ENCODE results near the gene BLOC1S6. TPM values are rescaled to one million over a fixed set of nuclear protein-coding genes. Genes with fewer than 3 reads are reported as not detected.

Gene BLOC1S6
- total RNA-seq, 1 donor from 2014 or later, result 50.2 TPM

DNA sequence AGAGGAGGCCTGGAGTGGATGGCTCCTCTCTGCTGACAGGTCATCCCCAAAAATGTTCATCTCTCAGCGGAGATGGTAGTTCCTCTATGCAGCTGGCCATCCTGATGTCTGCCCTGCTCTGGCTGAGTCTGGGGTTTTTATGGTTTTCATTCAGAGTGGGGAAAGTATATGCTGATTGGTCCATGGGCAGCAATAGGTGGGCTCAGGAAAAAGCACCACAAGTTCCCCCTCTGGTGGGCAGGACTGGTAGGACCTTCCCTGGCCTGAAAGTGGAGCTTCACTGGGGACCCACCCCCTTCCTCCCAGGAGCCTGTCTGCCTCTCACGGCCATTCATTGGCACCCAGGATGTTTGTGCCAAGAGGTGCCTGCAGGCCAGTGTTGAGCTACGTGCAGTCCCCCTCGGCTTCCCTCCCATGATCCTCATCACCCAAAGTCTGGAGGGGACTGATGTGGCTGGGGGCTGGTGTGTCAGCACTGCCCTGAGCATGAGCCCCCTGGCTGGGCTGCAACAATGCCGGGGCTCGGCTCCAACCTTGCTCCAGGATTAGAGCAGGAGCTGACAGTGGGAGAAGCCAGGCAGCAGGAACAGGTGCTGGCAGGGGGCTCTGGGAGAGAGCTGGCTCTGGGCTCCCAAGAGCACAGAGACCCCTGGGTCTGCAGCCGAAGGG, 13.1 kb upstream of the BLOC1S6 start:
- no peaks in the 10 kb centered on the region for H3K4me1 Mint-ChIP-seq (ENCODE audit: low read depth)
- H3K9me3 Mint-ChIP-seq, result no peaks in the 10 kb centered on the region
- intact Hi-C loops (cut with micrococcal nuclease), result no loop called here
- no peak overlapping the region for H3K4me3 Mint-ChIP-seq (ENCODE audit: low read depth)
- DNase-seq (ENCODE audit: low spot score), result no peak
- peaks cover 40% of the 10 kb centered on the region for H3K27me3 Mint-ChIP-seq (ENCODE audit: low read depth)
- H3K27ac Mint-ChIP-seq, result no peak overlapping the region
- H3K36me3 Mint-ChIP-seq (ENCODE audit: low read depth), result no peaks in the 10 kb centered on the region

DNA sequence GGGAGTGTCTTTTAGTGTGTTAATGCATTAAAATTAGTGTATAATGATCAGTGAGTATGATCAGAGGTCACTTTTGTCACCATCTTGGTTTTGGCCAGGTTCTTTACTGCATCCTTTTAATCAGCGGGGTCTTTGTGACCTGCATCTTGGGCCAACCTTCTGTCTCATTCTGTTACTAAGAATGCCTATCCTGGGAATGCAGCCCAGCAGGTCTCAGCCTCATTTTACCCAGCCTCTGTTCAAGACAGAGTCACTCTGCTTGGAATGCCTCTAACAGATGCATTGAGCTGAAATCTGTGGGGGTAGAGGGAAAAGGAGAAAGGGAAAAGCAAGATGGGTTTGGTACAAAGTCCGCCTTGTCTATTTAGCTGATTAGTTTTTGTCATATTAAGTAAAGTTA, 5.3 kb upstream of the BLOC1S6 start:
- H3K36me3 Mint-ChIP-seq (ENCODE audit: low read depth), result no peaks in the 10 kb centered on the region
- DNase-seq (ENCODE audit: low spot score), result no peak
- no peak overlapping the region for H3K4me3 Mint-ChIP-seq (ENCODE audit: low read depth)
- H3K27ac Mint-ChIP-seq, result no peak overlapping the region
- peaks cover 14% of the 10 kb centered on the region for H3K27me3 Mint-ChIP-seq (ENCODE audit: low read depth)
- peaks cover 9% of the 10 kb centered on the region for H3K4me1 Mint-ChIP-seq (ENCODE audit: low read depth)
- no peaks in the 10 kb centered on the region for H3K9me3 Mint-ChIP-seq
- intact Hi-C loops (cut with micrococcal nuclease), result no loop called here

DNA sequence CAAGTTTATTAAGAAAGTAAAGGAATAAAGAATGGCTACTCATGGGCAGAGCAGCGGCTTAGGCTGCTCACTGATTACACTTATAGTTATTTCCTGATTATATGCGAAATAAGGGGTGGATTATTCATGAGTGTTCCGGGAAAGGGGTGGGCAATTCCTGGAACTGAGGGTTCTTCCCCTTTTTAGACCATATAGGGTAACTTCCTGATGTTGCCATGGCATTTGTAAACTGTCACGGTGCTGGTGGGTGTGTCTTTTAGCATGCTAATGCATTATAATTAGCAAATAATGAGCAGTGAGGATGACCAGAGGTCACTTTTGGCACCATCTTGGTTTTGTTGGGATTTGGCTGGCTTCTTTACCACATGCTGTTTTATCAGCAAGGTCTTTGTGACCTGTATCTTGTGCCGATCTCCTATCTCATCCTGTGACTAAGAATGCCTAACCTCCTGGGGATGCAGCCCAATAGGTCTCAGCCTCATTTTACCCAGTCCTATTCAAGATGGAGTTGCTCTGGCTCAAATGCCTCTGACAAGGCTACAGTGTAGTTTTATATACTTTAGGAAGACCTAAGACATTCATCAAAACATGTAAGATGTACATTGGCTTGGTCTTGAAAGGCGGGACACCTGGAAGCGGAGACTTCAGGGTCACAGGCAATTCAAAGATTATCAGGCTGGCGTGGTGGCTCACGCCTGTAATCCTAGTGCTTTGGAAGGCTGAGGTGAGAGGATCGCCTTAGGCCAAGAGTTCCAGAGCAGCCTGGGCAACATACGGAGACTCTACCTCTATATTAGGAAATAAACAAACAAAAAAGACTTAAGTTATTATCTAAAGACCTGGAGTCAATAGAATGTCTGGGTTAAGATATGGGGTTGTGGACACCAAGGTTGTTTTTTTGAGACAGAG, 3.2 kb upstream of the BLOC1S6 start:
- DNase-seq (ENCODE audit: low spot score), result no peak
- H3K9me3 Mint-ChIP-seq, result no peaks in the 10 kb centered on the region
- intact Hi-C loops (cut with micrococcal nuclease), result no loop called here
- H3K27me3 Mint-ChIP-seq (ENCODE audit: low read depth), result peaks cover 10% of the 10 kb centered on the region
- no peak overlapping the region for H3K4me3 Mint-ChIP-seq (ENCODE audit: low read depth)
- H3K4me1 Mint-ChIP-seq (ENCODE audit: low read depth), result peaks cover 18% of the 10 kb centered on the region
- peaks cover 4% of the 10 kb centered on the region for H3K36me3 Mint-ChIP-seq (ENCODE audit: low read depth)
- H3K27ac Mint-ChIP-seq, result no peak overlapping the region

DNA sequence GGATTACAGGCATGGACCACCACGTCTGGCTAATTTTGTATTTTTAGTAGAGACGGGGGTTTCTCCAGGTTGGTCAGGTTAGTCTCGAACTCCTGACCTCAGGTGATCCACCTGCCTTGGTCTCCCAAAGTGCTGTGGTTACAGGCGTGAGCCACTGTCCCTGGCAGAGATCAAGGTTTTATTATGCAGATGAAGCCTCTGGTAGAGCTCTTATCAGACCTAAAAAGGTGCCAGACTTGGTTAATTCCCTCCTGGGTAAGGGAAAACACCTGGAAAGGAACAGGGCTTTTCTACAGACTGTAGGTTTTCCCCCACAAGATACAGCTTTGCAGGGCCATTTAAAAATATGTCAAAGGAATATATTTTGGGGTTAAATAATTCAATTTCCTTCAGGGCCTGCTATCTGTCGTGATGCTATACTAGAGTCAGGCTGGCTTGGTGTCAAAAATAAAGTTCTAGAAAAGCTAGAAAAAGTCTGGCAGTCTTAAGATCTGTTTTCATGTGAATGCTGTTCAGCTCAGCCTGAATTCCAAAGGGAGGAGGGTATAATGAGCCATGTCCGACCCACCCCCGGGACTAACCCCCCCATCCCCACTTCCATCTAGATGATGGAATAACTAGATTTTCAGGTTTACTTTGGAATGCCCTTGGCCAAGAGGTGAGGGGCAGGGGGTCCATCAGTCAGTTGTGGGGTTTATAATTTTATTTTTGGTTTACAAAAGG, 1.9 kb upstream of the BLOC1S6 start:
- Mint-ChIP-seq H3K27ac (no peak overlapping the region), H3K4me3 (ENCODE audit: low read depth) (peak overlapping the region; percentile 28), H3K36me3 (ENCODE audit: low read depth) (peaks cover 4% of the 10 kb centered on the region), H3K4me1 (ENCODE audit: low read depth) (peaks cover 23% of the 10 kb centered on the region), H3K27me3 (ENCODE audit: low read depth) (peaks cover 3% of the 10 kb centered on the region), H3K9me3 (no peaks in the 10 kb centered on the region)
- intact Hi-C loops (cut with micrococcal nuclease), result no loop called here
- no peak for DNase-seq (ENCODE audit: low spot score)

DNA sequence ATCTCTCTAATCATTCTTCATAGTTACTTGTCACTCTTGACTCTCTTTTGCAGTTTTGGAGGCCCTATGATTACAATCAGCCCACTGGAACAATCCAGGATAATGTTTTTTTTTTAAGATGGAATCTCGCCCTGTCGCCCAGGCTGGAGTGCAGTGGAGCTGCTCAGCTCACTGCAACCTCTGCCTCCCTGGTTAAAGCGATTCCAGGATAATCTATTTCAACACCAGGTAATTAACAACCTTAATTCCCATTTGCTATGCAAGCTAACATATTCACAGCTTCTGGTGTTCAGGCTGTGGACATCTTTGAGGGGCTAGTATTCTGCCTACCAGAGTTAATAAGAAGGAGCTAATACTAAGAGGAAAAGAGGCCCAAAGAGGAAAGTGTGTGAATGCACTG, 1.1 kb upstream of the BLOC1S6 start:
- Mint-ChIP-seq H3K9me3 (no peaks in the 10 kb centered on the region), H3K4me3 (ENCODE audit: low read depth) (peak overlapping the region; percentile 98), H3K27me3 (ENCODE audit: low read depth) (peaks cover 3% of the 10 kb centered on the region), H3K27ac (peak overlapping the region; percentile 100), H3K36me3 (ENCODE audit: low read depth) (peaks cover 4% of the 10 kb centered on the region), H3K4me1 (ENCODE audit: low read depth) (peaks cover 23% of the 10 kb centered on the region)
- intact Hi-C loops (cut with micrococcal nuclease), result loop anchor here (2.0 kb wide), 1 partner anchor 27 kb away; no protein-coding TSS in a partner anchor
- DNase-seq (ENCODE audit: low spot score), result no peak

DNA sequence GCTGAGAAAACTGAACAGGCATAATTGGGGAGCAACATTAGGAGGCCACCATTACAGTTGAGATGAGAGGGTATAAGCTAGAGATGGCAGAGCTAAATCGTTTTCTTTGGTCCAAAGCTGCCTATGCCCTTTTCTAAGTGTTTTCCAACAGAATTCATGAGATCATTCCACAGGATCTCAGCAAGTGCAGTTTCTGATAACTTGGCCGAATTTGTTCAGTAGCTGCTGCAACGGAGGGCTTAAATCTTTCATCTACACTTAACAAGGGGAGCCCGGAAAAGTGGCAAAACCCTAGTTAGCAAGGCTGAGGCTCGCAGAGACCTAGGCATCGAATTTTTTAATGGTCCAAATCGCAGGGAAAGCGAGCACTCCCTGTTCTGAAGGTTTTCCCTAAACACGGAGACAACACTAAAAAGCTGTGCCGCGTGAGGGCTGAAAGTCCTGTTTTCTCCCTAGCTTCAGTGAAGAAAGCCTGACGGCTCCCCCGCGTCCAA, 531 bp upstream of the BLOC1S6 start:
- peaks cover 26% of the 10 kb centered on the region for H3K4me1 Mint-ChIP-seq (ENCODE audit: low read depth)
- peaks cover 4% of the 10 kb centered on the region for H3K36me3 Mint-ChIP-seq (ENCODE audit: low read depth)
- intact Hi-C loops (cut with micrococcal nuclease), result loop anchor here (1.0 to 2.0 kb wide), 2 partner anchors 26 to 129 kb away; no protein-coding TSS in a partner anchor
- H3K4me3 Mint-ChIP-seq (ENCODE audit: low read depth), result peak overlapping the region; percentile 98
- peak overlapping the region; percentile 100 for H3K27ac Mint-ChIP-seq
- peaks cover 3% of the 10 kb centered on the region for H3K27me3 Mint-ChIP-seq (ENCODE audit: low read depth)
- no peak for DNase-seq (ENCODE audit: low spot score)
- no peaks in the 10 kb centered on the region for H3K9me3 Mint-ChIP-seq

DNA sequence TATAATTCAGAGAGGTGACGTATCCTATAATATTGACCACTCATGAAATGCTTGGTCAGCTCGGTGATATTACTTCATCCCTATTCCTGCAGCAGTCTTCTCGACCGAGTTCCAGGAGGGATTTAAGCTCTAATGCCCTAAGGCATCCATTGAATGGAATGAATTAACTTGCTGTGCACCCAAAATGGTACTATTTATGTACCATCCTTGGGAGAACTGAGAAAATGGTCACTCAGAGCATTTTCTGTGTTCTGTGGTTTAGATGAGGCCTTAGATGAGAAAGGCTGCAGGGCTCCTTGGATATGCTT, 638 bp downstream of the BLOC1S6 start:
- Mint-ChIP-seq H3K9me3 (no peaks in the 10 kb centered on the region), H3K4me1 (ENCODE audit: low read depth) (peaks cover 26% of the 10 kb centered on the region), H3K4me3 (ENCODE audit: low read depth) (peak overlapping the region; percentile 98), H3K27me3 (ENCODE audit: low read depth) (no peaks in the 10 kb centered on the region), H3K36me3 (ENCODE audit: low read depth) (peaks cover 10% of the 10 kb centered on the region), H3K27ac (peak overlapping the region; percentile 100)
- intact Hi-C loops (cut with micrococcal nuclease), result loop anchor here (1.0 to 2.0 kb wide), 2 partner anchors 25 to 131 kb away; no protein-coding TSS in a partner anchor
- no peak for DNase-seq (ENCODE audit: low spot score)

DNA sequence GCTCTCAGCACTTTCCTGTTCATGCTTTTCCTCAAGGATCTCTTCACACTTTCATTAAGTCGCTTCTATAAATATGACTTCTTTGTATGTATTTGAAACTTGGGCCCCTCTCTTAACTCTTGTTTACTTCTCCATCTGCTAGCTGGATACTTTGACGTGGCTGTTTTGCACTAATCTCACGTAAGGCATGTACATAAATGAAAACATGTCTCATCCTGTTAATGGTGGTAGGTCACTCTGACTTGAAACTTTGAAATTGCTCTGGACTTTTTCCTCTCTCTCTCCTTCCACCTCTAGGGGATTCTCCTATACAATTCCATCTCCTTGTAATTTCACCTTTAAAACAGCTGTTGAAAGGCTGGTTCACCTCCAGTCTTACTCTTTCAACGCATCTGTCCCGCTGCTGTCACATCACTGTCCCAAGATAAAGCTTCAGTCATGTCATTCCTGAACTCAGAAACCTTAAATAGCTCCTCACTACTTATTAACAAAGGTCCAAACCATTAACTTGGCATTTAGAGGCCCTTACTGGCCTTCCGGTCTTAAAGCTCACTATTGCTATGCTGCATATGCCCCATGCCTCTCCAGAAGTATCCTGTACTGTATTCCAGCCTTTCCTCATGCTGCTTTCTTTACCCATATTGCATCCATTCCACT, 1.2 kb downstream of the BLOC1S6 start:
- peak overlapping the region; percentile 100 for H3K27ac Mint-ChIP-seq
- H3K9me3 Mint-ChIP-seq, result no peaks in the 10 kb centered on the region
- H3K4me1 Mint-ChIP-seq (ENCODE audit: low read depth), result peaks cover 26% of the 10 kb centered on the region
- DNase-seq (ENCODE audit: low spot score), result no peak
- H3K27me3 Mint-ChIP-seq (ENCODE audit: low read depth), result no peaks in the 10 kb centered on the region
- peak overlapping the region; percentile 98 for H3K4me3 Mint-ChIP-seq (ENCODE audit: low read depth)
- H3K36me3 Mint-ChIP-seq (ENCODE audit: low read depth), result peaks cover 12% of the 10 kb centered on the region
- intact Hi-C loops (cut with micrococcal nuclease), result no loop called here

DNA sequence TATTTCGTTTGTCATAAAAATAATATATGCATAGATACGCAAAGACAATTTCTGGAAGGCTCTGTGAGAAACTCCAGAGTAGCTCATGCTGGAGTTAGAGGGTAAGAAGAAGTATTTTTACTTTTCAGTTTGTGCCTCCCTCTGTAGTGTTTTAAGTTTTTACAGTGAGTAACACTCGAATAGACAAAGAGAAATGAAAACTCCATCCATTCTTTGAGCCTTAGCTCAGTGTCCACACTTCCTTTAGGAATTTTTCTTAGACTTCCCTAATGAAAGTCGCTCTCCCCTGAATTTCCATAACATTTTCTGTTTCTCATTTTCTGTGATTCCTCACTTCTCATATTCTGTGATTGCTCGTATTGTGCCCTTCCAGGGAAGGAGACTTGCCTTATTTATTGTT, 2.1 kb downstream of the BLOC1S6 start:
- Mint-ChIP-seq H3K4me1 (ENCODE audit: low read depth) (peaks cover 28% of the 10 kb centered on the region), H3K27me3 (ENCODE audit: low read depth) (no peaks in the 10 kb centered on the region), H3K36me3 (ENCODE audit: low read depth) (peaks cover 20% of the 10 kb centered on the region), H3K27ac (no peak overlapping the region), H3K4me3 (ENCODE audit: low read depth) (peak overlapping the region; percentile 98), H3K9me3 (no peaks in the 10 kb centered on the region)
- intact Hi-C loops (cut with micrococcal nuclease), result no loop called here
- no peak for DNase-seq (ENCODE audit: low spot score)

DNA sequence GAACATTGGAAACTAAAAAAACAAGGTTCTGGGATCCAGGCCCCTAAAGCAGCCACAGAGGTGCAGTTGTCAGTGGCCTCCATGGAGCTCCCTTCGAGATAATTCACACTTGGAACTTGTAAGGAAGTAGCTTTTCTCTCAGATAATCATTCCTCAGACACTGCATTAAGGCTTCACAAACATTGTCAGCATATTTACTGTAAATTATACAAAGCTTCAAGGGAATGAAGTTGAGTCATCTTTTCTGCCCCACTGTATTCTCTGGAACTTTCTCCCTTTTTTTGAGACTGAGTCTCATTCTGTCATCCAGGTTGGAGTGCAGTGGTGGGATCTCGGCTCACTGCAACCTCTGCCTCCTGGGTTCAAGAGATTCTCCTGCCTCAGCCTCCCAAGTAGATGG, 7.1 kb downstream of the BLOC1S6 start:
- Mint-ChIP-seq H3K36me3 (ENCODE audit: low read depth) (peaks cover 46% of the 10 kb centered on the region), H3K4me3 (ENCODE audit: low read depth) (no peak overlapping the region), H3K27ac (no peak overlapping the region), H3K27me3 (ENCODE audit: low read depth) (no peaks in the 10 kb centered on the region), H3K4me1 (ENCODE audit: low read depth) (peaks cover 10% of the 10 kb centered on the region), H3K9me3 (peaks cover 4% of the 10 kb centered on the region)
- no peak for DNase-seq (ENCODE audit: low spot score)
- intact Hi-C loops (cut with micrococcal nuclease), result no loop called here

DNA sequence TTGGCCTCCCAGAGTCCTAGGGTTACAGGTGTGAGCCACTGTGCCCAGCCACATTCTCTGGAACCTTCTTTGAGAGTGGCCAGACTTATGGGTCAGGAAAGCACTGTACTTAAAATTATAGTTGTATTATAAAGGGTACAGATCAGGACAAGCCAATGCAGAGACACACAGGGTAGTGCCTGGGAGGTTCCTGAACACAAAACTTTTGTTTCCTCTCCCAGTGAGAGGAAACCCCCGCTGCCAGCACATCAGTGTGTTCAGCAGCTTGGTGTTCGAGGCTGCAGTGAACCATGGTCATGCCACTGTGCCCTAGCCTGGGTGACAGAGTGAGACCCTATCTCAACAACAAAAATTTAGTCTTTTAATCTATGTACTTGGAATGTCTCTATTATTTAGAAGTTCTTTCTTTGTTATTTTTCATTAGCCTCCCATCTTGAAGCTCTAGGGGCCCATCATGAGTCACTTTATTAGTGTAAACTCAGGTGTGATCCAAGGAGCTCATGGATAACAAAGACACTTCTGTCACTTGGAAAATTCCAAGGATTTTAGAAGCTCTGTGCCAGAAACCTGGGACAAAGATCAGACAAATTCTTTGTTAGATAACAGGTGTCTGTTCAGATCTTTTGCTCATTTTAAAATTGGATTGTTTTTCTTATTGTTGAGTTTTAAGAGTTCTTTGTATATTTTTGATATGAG, 7.8 kb downstream of the BLOC1S6 start:
- DNase-seq (ENCODE audit: low spot score), result no peak
- H3K36me3 Mint-ChIP-seq (ENCODE audit: low read depth), result peaks cover 46% of the 10 kb centered on the region
- H3K4me1 Mint-ChIP-seq (ENCODE audit: low read depth), result peaks cover 7% of the 10 kb centered on the region
- H3K27me3 Mint-ChIP-seq (ENCODE audit: low read depth), result no peaks in the 10 kb centered on the region
- no peak overlapping the region for H3K27ac Mint-ChIP-seq
- H3K9me3 Mint-ChIP-seq, result peaks cover 4% of the 10 kb centered on the region
- H3K4me3 Mint-ChIP-seq (ENCODE audit: low read depth), result no peak overlapping the region
- intact Hi-C loops (cut with micrococcal nuclease), result no loop called here

DNA sequence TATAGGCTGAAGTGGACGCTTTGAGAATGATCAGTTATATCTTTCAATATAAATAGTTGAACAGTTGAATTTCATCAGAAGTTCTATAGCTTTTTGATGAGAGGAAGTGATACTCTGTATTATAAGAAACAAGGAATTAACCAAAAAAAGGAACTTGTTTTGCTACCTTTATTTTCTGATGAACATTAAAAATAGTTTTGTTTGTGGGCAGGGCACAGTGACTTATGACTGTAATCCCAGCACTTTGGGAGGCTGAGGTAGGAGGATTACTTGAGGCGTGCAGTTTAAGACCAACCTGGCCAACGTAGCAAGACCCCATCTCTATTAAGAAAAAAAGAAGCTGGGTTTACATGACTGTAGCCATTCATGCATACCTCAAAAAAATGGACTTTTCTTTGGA, 16.7 kb downstream of the BLOC1S6 start:
- Mint-ChIP-seq H3K4me3 (ENCODE audit: low read depth) (no peak overlapping the region), H3K36me3 (ENCODE audit: low read depth) (peaks cover 21% of the 10 kb centered on the region), H3K9me3 (no peaks in the 10 kb centered on the region), H3K4me1 (ENCODE audit: low read depth) (peaks cover 5% of the 10 kb centered on the region), H3K27ac (no peak overlapping the region), H3K27me3 (ENCODE audit: low read depth) (no peaks in the 10 kb centered on the region)
- no peak for DNase-seq (ENCODE audit: low spot score)
- intact Hi-C loops (cut with micrococcal nuclease), result no loop called here

All from activated T-helper 2 cell treated with anti-CD3 and anti-CD28 coated beads, Interferon-gamma antibody, Interleukin-2, Interleukin-4, amounts not matched to agents 10 μg/mL and 5 μg/mL and 100 μg/mL, durations not matched to agents 14 hours and 24 hours and 36 hours (primary cell).